ENCODE measurements around the gene PRKG1. TPM values are rescaled to one million over a fixed set of nuclear protein-coding genes. Genes with fewer than 3 reads are reported as not detected.

The PRKG1 gene
- total RNA-seq, 1 experiment from 2014 or later = 0.09 TPM

- no peak for DNase-seq
- Mint-ChIP-seq H3K27ac (ENCODE audit: unreplicated experiment) (no peak overlapping the region), H3K4me3 (ENCODE audit: unreplicated experiment) (no peak overlapping the region), H3K9me3 (ENCODE audit: unreplicated experiment) (peaks cover 19% of the 10 kb centered on the region), H3K27me3 (ENCODE audit: insufficient read depth, unreplicated experiment) (peaks cover 3% of the 10 kb centered on the region), H3K4me1 (ENCODE audit: low read depth, unreplicated experiment) (no peaks in the 10 kb centered on the region), H3K36me3 (ENCODE audit: insufficient read depth, unreplicated experiment) (no peaks in the 10 kb centered on the region)
- ChIA-PET CTCF (interaction anchor here (0.9 kb wide), 1 partner anchor 355 kb away, joined by 3 read pairs; no protein-coding TSS in a partner anchor), POLR2A (no interaction called here)
- no peak for TF ChIP-seq CTCF (IDR thresholded peaks at IDR 0.05; ENCODE audit: insufficient read depth in 1 of 2, low read depth in 1 of 2, low read length in 1 of 2, severe bottlenecking in 1 of 2, unreplicated experiment in 1 of 2)
- H3K36me3 ChIP-seq (ENCODE audit: control insufficient read depth, insufficient read depth, low read length) = no peaks in the 10 kb centered on the region
- no peak overlapping the region for H3K4me3 ChIP-seq (ENCODE audit: low read depth, low read length)
- H3K9me3 ChIP-seq = 0 out of 2 replicates have a peak, but pooled peaks cover 12% of the 10 kb centered on the region
- H3K27me3 ChIP-seq (replicated peaks; ENCODE audit: control insufficient read depth, insufficient read depth, low read length) = no peaks in the 10 kb centered on the region
- H3K4me1 ChIP-seq = no peaks in the 10 kb centered on the region
- BruUV-seq (replicated peaks) = no TSS peak
- intact Hi-C loops (cut with micrococcal nuclease; ENCODE audit: unreplicated experiment) = no loop called here
Observed at GRCh38 chr10:51788273-51788672, 714.0 kb downstream of the PRKG1 start.

- Histone ChIP-seq H3K36me3 (ENCODE audit: control insufficient read depth, insufficient read depth, low read length) (no peaks in the 10 kb centered on the region), H3K4me1 (no peaks in the 10 kb centered on the region), H3K27me3 (replicated peaks; ENCODE audit: control insufficient read depth, insufficient read depth, low read length) (no peaks in the 10 kb centered on the region), H3K9me3 (0 out of 2 replicates have a peak, but pooled peaks cover 17% of the 10 kb centered on the region), H3K4me3 (ENCODE audit: low read depth, low read length) (no peak overlapping the region)
- no peak for TF ChIP-seq CTCF (IDR thresholded peaks at IDR 0.05; ENCODE audit: insufficient read depth in 1 of 2, low read depth in 1 of 2, low read length in 1 of 2, severe bottlenecking in 1 of 2, unreplicated experiment in 1 of 2)
- Mint-ChIP-seq H3K4me1 (ENCODE audit: low read depth, unreplicated experiment) (no peaks in the 10 kb centered on the region), H3K36me3 (ENCODE audit: insufficient read depth, unreplicated experiment) (no peaks in the 10 kb centered on the region), H3K27me3 (ENCODE audit: insufficient read depth, unreplicated experiment) (peaks cover 3% of the 10 kb centered on the region), H3K4me3 (ENCODE audit: unreplicated experiment) (no peak overlapping the region), H3K9me3 (ENCODE audit: unreplicated experiment) (peaks cover 25% of the 10 kb centered on the region), H3K27ac (ENCODE audit: unreplicated experiment) (no peak overlapping the region)
- intact Hi-C loops (cut with micrococcal nuclease; ENCODE audit: unreplicated experiment) = no loop called here
- POLR2A ChIA-PET = no interaction called here
- BruUV-seq (replicated peaks) = no TSS peak
- no peak for DNase-seq
- CTCF ChIA-PET = interaction anchor here (0.9 kb wide), 1 partner anchor 356 kb away, joined by 3 read pairs; no protein-coding TSS in a partner anchor
Observed at GRCh38 chr10:51789118-51789517, 714.8 kb downstream of the PRKG1 start.

- H3K9me3 Mint-ChIP-seq (ENCODE audit: unreplicated experiment) = peaks cover 25% of the 10 kb centered on the region
- ChIA-PET CTCF (no interaction called here), POLR2A (no interaction called here)
- no peak overlapping the region for H3K4me3 Mint-ChIP-seq (ENCODE audit: unreplicated experiment)
- no peak overlapping the region for H3K27ac Mint-ChIP-seq (ENCODE audit: unreplicated experiment)
- Histone ChIP-seq H3K4me1 (no peaks in the 10 kb centered on the region), H3K36me3 (ENCODE audit: control insufficient read depth, insufficient read depth, low read length) (no peaks in the 10 kb centered on the region), H3K9me3 (0 out of 2 replicates have a peak, but pooled peaks cover 17% of the 10 kb centered on the region), H3K4me3 (ENCODE audit: low read depth, low read length) (no peak overlapping the region), H3K27me3 (replicated peaks; ENCODE audit: control insufficient read depth, insufficient read depth, low read length) (no peaks in the 10 kb centered on the region)
- H3K4me1 Mint-ChIP-seq (ENCODE audit: low read depth, unreplicated experiment) = no peaks in the 10 kb centered on the region
- no peak for DNase-seq
- H3K36me3 Mint-ChIP-seq (ENCODE audit: insufficient read depth, unreplicated experiment) = no peaks in the 10 kb centered on the region
- BruUV-seq (replicated peaks) = no TSS peak
- intact Hi-C loops (cut with micrococcal nuclease; ENCODE audit: unreplicated experiment) = no loop called here
- no peak for TF ChIP-seq CTCF (IDR thresholded peaks at IDR 0.05; ENCODE audit: insufficient read depth in 1 of 2, low read depth in 1 of 2, low read length in 1 of 2, severe bottlenecking in 1 of 2, unreplicated experiment in 1 of 2)
- peaks cover 3% of the 10 kb centered on the region for H3K27me3 Mint-ChIP-seq (ENCODE audit: insufficient read depth, unreplicated experiment)
Observed at GRCh38 chr10:51789903-51790302, 715.6 kb downstream of the PRKG1 start.

Measured in Caco-2 (cell line).